HepG2 (cell line): Measurements from ENCODE around the gene UQCC5. TPM values are rescaled to one million over a fixed set of nuclear protein-coding genes. Genes with fewer than 3 reads are reported as not detected.

Experiments used
- FOXC1 ChIP-seq: sonication (generic); formaldehyde crosslinking; IDR thresholded peaks from 2 replicates; pipeline ENCODE4 v1.8.0; 2022; ENCODE audit warnings: mild to moderate bottlenecking, missing genetic modification reagents, borderline replicate concordance
- FOXJ3 ChIP-seq: sonication (generic); formaldehyde crosslinking; IDR thresholded peaks from 2 replicates; pipeline ENCODE4 v1.4.0; 2020; ENCODE audit warnings: missing genetic modification reagents, mild to moderate bottlenecking, borderline replicate concordance
- GZF1 ChIP-seq: sonication (generic); formaldehyde crosslinking; IDR thresholded peaks from 2 replicates; pipeline ENCODE4 v1.5.1; 2020; ENCODE audit warnings: mild to moderate bottlenecking, missing genetic modification reagents
- HIVEP1 ChIP-seq: sonication (generic); formaldehyde crosslinking; IDR thresholded peaks from 2 replicates; pipeline ENCODE4 v1.4.0; 2020; ENCODE audit warnings: mild to moderate bottlenecking, missing genetic modification reagents
- NKX3-1 ChIP-seq: sonication (generic); formaldehyde crosslinking; IDR thresholded peaks from 2 replicates; pipeline ENCODE4 v1.5.0; 2020; ENCODE audit warnings: missing genetic modification reagents
- NONO ChIP-seq, 2 experiments: fragments of 450-650 bp in 1 of 2; sonication (generic) in 1 of 2; formaldehyde crosslinking in 1 of 2; IDR thresholded peaks in 1 of 2; conservative IDR thresholded peaks in 1 of 2; 2 replicates each; pipeline versions ENCODE4 v1.6.1 to v1.8.0; 2017 to 2022; ENCODE audit warnings: mild to moderate bottlenecking in 1 of 2, missing genetic modification reagents in 1 of 2, moderate library complexity in 1 of 2
- RFX3 ChIP-seq: IDR thresholded peaks from 2 replicates; pipeline ENCODE4 v1.6.1; 2016; ENCODE audit warnings: missing biosample characterization, missing genetic modification reagents
- SNAI1 ChIP-seq: sonication (generic); formaldehyde crosslinking; IDR thresholded peaks from 2 replicates; pipeline ENCODE4 v1.5.0; 2020; ENCODE audit warnings: mild to moderate bottlenecking, missing genetic modification reagents, borderline replicate concordance
- ZNF136 ChIP-seq: sonication (generic); formaldehyde crosslinking; IDR thresholded peaks from 2 replicates; pipeline ENCODE4 v1.8.1; 2022; ENCODE audit warnings: low read depth, mild to moderate bottlenecking, moderate library complexity, missing genetic modification reagents
- ZNF225 ChIP-seq: sonication (generic); formaldehyde crosslinking; IDR thresholded peaks from 2 replicates; pipeline ENCODE4 v1.4.0; 2020; ENCODE audit warnings: mild to moderate bottlenecking, missing genetic modification reagents
- ZNF430 ChIP-seq: sonication (generic); formaldehyde crosslinking; IDR thresholded peaks from 2 replicates; pipeline ENCODE4 v1.9.0; 2021; ENCODE audit warnings: mild to moderate bottlenecking, missing genetic modification reagents
- ZNF891 ChIP-seq: sonication (generic); formaldehyde crosslinking; IDR thresholded peaks from 2 replicates; pipeline ENCODE4 v1.5.0; 2020; ENCODE audit warnings: mild to moderate bottlenecking, missing genetic modification reagents
- ZSCAN12 ChIP-seq: sonication (generic); formaldehyde crosslinking; IDR thresholded peaks from 2 replicates; pipeline ENCODE4 v1.9.0; 2021; ENCODE audit warnings: mild to moderate bottlenecking, missing genetic modification reagents
- polyA plus RNA-seq, 8 experiments: library from polyadenylated mRNA; depleted of rRNA in 3 of 8; stranded (reverse) in 7 of 8; unstranded in 1 of 8; fragments of >200 nt; fragmentation: Illumina TruSeq in 4 of 8; extraction: Trizol in 4 of 8; gene quantifications; 2 replicates each; pipeline versions ENCODE4 v1.2.1 to v1.2.3, GENCODE V29; 2011 to 2016; ENCODE audit warnings: low read depth in 4 of 8, missing spikeins in 1 of 8, mixed read lengths in 1 of 8; ENCODE audit not compliant: insufficient read depth in 1 of 8
- total RNA-seq, 5 experiments: library from RNA; depleted of rRNA; stranded (reverse); fragments of >200 nt; fragmentation: Illumina TruSeq; extraction: Trizol; gene quantifications; 2 replicates each; pipeline ENCODE4 v1.2.3, GENCODE V29; 2016; ENCODE audit warnings: low read depth in 1 of 5
- TF ChIP-seq, protein P1 (sequence below): IDR thresholded peaks from 2 replicates; pipeline ENCODE4 v1.6.1; 2016; ENCODE audit warnings: mild to moderate bottlenecking
- TF ChIP-seq, protein P2 (sequence below): sonication (generic); formaldehyde crosslinking; IDR thresholded peaks from 2 replicates; pipeline ENCODE4 v1.9.0; 2021; ENCODE audit warnings: missing genetic modification reagents, borderline replicate concordance
- TF ChIP-seq, protein P3 (sequence below): sonication (generic); formaldehyde crosslinking; IDR thresholded peaks from 2 replicates; pipeline ENCODE4 v1.5.1; 2020; ENCODE audit warnings: mild to moderate bottlenecking, missing genetic modification reagents, borderline replicate concordance
- TF ChIP-seq, protein P4 (sequence below): sonication (generic); formaldehyde crosslinking; IDR thresholded peaks from 2 replicates; pipeline ENCODE4 v1.4.0; 2020; ENCODE audit warnings: missing genetic modification reagents

UQCC5 gene
- total and polyA plus RNA-seq, 2 of the 13 experiments (the other 11 are each of a cell fraction or from before 2014, with no cell fraction given) = 15.4 to 29.5 TPM

DNA sequence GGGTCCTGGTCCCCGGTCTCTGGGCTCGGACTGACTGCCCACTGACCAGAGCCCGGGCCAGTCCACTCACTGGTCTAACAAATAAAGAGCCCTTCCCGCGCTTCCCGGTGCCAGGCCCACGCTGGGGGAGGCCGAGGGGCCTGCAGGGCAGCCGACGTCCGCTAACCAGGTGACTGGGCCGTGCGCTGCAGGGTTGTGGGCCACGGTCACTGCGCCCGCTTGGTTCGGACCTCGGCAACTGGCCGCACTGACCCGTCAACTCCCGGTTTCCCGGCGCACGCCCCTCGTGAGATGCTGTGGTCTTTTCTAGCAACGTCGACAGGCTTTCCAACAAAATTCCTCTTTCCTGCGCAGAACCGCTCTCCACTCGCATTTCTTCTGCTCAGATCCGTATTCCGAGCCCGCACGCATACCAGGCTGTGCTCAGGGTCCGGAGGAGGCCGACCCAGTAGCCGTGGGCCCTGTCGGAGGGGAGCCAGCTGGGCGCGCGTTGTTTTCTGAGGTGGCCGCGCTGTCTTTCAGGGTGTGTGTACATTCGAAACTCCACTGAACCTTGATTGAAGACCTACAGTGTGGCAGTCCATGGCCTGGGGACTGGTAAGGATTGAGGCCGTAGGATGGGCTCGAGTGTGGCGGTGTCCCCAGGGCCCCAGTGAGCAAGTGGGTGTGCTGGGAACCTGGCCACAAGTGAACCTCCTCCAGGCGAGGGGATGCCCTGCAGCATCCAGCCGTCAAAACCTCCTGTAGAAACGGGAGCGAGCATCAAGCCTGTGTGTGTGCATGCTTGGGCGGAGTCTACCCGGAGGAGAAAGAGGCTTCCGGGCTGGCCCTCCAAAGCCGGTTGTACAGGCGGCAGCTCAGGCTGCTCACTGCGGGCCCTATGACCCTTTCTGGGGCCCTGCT is 1.9 kb upstream of the UQCC5 start (continued):
- TF ChIP-seq, protein P1, sequence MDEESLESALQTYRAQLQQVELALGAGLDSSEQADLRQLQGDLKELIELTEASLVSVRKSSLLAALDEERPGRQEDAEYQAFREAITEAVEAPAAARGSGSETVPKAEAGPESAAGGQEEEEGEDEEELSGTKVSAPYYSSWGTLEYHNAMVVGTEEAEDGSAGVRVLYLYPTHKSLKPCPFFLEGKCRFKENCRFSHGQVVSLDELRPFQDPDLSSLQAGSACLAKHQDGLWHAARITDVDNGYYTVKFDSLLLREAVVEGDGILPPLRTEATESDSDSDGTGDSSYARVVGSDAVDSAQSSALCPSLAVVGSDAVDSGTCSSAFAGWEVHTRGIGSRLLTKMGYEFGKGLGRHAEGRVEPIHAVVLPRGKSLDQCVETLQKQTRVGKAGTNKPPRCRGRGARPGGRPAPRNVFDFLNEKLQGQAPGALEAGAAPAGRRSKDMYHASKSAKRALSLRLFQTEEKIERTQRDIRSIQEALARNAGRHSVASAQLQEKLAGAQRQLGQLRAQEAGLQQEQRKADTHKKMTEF (CRISPR knock-in tag) = peak; percentile 17; the same call in 1 of the 2 replicates
- TF ChIP-seq ZSCAN12 (CRISPR knock-in tag) (0 out of 2 replicates have a peak, but pooled peaks have one; percentile 12), ZNF430 (CRISPR knock-in tag) (no peak; the same call in 1 of the 2 replicates), ZNF136 (0 out of 2 replicates have a peak, but pooled peaks have one; percentile 77), GZF1 (CRISPR knock-in tag) (peak; percentile 61; the same call in 1 of the 2 replicates), SNAI1 (CRISPR knock-in tag) (peak; percentile 55; the same call in 1 of the 2 replicates), RFX3 (no peak), NONO (IDR thresholded peaks at IDR 0.05) (no peak), NONO (CRISPR knock-in tag; conservative IDR thresholded peaks at IDR 0.05) (no peak; the same call in 1 of the 2 replicates), FOXJ3 (0 out of 2 replicates have a peak, but pooled peaks have one; percentile 28), FOXC1 (CRISPR knock-in tag) (peak; percentile 58; the same call in 1 of the 2 replicates), ZNF225 (CRISPR knock-in tag) (peak; percentile 76; the same call in 1 of the 2 replicates), HIVEP1 (CRISPR knock-in tag) (no peak), ZNF891 (CRISPR knock-in tag) (peak; percentile 78; the same call in 1 of the 2 replicates), NKX3-1 (peak; percentile 73; the same call in 1 of the 2 replicates)
- TF ChIP-seq, protein P2, sequence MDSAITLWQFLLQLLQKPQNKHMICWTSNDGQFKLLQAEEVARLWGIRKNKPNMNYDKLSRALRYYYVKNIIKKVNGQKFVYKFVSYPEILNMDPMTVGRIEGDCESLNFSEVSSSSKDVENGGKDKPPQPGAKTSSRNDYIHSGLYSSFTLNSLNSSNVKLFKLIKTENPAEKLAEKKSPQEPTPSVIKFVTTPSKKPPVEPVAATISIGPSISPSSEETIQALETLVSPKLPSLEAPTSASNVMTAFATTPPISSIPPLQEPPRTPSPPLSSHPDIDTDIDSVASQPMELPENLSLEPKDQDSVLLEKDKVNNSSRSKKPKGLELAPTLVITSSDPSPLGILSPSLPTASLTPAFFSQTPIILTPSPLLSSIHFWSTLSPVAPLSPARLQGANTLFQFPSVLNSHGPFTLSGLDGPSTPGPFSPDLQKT (CRISPR knock-in tag) = no peak
- TF ChIP-seq, protein P3, sequence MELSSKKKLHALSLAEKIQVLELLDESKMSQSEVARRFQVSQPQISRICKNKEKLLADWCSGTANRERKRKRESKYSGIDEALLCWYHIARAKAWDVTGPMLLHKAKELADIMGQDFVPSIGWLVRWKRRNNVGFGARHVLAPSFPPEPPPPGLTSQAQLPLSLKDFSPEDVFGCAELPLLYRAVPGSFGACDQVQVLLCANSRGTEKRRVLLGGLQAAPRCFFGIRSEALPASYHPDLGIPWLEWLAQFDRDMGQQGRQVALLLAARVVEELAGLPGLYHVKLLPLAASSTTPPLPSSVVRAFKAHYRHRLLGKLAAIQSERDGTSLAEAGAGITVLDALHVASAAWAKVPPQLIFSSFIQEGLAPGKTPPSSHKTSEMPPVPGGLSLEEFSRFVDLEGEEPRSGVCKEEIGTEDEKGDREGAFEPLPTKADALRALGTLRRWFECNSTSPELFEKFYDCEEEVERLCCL = no peak
- TF ChIP-seq, protein P4, sequence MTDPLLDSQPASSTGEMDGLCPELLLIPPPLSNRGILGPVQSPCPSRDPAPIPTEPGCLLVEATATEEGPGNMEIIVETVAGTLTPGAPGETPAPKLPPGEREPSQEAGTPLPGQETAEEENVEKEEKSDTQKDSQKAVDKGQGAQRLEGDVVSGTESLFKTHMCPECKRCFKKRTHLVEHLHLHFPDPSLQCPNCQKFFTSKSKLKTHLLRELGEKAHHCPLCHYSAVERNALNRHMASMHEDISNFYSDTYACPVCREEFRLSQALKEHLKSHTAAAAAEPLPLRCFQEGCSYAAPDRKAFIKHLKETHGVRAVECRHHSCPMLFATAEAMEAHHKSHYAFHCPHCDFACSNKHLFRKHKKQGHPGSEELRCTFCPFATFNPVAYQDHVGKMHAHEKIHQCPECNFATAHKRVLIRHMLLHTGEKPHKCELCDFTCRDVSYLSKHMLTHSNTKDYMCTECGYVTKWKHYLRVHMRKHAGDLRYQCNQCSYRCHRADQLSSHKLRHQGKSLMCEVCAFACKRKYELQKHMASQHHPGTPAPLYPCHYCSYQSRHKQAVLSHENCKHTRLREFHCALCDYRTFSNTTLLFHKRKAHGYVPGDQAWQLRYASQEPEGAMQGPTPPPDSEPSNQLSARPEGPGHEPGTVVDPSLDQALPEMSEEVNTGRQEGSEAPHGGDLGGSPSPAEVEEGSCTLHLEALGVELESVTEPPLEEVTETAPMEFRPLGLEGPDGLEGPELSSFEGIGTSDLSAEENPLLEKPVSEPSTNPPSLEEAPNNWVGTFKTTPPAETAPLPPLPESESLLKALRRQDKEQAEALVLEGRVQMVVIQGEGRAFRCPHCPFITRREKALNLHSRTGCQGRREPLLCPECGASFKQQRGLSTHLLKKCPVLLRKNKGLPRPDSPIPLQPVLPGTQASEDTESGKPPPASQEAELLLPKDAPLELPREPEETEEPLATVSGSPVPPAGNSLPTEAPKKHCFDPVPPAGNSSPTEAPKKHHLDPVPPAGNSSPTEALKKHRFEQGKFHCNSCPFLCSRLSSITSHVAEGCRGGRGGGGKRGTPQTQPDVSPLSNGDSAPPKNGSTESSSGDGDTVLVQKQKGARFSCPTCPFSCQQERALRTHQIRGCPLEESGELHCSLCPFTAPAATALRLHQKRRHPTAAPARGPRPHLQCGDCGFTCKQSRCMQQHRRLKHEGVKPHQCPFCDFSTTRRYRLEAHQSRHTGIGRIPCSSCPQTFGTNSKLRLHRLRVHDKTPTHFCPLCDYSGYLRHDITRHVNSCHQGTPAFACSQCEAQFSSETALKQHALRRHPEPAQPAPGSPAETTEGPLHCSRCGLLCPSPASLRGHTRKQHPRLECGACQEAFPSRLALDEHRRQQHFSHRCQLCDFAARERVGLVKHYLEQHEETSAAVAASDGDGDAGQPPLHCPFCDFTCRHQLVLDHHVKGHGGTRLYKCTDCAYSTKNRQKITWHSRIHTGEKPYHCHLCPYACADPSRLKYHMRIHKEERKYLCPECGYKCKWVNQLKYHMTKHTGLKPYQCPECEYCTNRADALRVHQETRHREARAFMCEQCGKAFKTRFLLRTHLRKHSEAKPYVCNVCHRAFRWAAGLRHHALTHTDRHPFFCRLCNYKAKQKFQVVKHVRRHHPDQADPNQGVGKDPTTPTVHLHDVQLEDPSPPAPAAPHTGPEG (CRISPR knock-in tag) = peak; percentile 50; the same call in 1 of the 2 replicates
